Upper lobe of left lung (tissue), 4 donors: ENCODE results near the gene GRPEL1.

Source experiments
- POLR2A ChIP-seq, 4 donors: fragments of 450-650 bp; IDR thresholded peaks; one replicate each; pipeline ENCODE4 v1.5.1; 2016 to 2017; ENCODE audit warnings: antibody characterized with exemption in 4 of 4, mild to moderate bottlenecking in 2 of 4
- TF ChIP-seq, protein P1 (sequence below), 6 experiments: fragments of 450-650 bp in 4 of 6; fragments of 200-600 bp in 2 of 6; sonication (generic) in 2 of 6; IDR thresholded peaks; one replicate each; pipeline ENCODE4 v1.5.1; 2016 to 2019; ENCODE audit warnings: antibody characterized with exemption in 6 of 6

DNA sequence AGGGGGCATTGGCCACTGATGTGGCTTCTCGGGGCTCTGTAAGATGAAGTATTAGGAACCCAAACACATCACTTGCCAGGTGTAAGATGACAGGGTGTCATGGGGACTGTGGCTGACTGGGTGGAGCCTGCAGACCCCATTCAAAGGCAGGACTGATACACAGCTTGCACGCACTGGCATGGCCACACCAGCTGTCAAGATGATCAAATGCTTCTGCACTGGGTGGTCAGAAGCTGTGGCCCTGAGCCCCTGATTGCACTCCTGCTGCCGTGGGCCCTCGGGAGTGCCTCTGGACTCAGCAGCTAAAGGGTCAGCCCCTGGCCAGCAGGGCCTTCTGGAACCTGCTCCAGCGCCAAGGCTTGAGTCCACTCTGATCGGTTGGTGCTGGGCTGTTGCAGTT, 48.8 kb upstream of the GRPEL1 start:
- TF ChIP-seq, protein P1, sequence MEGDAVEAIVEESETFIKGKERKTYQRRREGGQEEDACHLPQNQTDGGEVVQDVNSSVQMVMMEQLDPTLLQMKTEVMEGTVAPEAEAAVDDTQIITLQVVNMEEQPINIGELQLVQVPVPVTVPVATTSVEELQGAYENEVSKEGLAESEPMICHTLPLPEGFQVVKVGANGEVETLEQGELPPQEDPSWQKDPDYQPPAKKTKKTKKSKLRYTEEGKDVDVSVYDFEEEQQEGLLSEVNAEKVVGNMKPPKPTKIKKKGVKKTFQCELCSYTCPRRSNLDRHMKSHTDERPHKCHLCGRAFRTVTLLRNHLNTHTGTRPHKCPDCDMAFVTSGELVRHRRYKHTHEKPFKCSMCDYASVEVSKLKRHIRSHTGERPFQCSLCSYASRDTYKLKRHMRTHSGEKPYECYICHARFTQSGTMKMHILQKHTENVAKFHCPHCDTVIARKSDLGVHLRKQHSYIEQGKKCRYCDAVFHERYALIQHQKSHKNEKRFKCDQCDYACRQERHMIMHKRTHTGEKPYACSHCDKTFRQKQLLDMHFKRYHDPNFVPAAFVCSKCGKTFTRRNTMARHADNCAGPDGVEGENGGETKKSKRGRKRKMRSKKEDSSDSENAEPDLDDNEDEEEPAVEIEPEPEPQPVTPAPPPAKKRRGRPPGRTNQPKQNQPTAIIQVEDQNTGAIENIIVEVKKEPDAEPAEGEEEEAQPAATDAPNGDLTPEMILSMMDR (IDR thresholded peaks at IDR 0.05): no peak
- no peak for TF ChIP-seq POLR2A (IDR thresholded peaks at IDR 0.05)
